HepG2 (cell line): ENCODE results near the gene ZBTB7A. TPM values are rescaled to one million over a fixed set of nuclear protein-coding genes. Genes with fewer than 3 reads are reported as not detected.
A peak's percentile ranks its signal among the peaks of the same experiment; 100 is the strongest.

Experiments
- DNMT1 ChIP-seq: sonication (generic); formaldehyde crosslinking; IDR thresholded peaks from 2 replicates; pipeline ENCODE4 v1.5.1; 2020; ENCODE audit warnings: mild to moderate bottlenecking, missing genetic modification reagents
- FOXA3 ChIP-seq: IDR thresholded peaks from 2 replicates; pipeline ENCODE4 v1.6.1; 2016; ENCODE audit warnings: missing genetic modification reagents, missing compliant biosample characterization
- HNF4G ChIP-seq, 2 experiments: sonication (generic) in 1 of 2; formaldehyde crosslinking in 1 of 2; IDR thresholded peaks; 2 replicates each; pipeline versions ENCODE4 v1.4.0 to v1.6.1; 2011 to 2020; ENCODE audit warnings: borderline replicate concordance in 2 of 2, low read depth in 2 of 2, mild to moderate bottlenecking in 2 of 2, low read length in 1 of 2, missing genetic modification reagents in 1 of 2, moderate library complexity in 1 of 2
- IKZF1 ChIP-seq: fragments of 450-650 bp; IDR thresholded peaks from 2 replicates; pipeline ENCODE4 v1.7.1; 2016
- PLRG1 ChIP-seq: fragments of 450-650 bp; conservative IDR thresholded peaks from 2 replicates; pipeline ENCODE4 v1.6.1; 2016
- RFX3 ChIP-seq: IDR thresholded peaks from 2 replicates; pipeline ENCODE4 v1.6.1; 2016; ENCODE audit warnings: missing biosample characterization, missing genetic modification reagents
- SMAD1 ChIP-seq: sonication (generic); formaldehyde crosslinking; IDR thresholded peaks from 2 replicates; pipeline ENCODE4 v1.4.0; 2020; ENCODE audit warnings: missing genetic modification reagents, low read depth, mild to moderate bottlenecking, borderline replicate concordance
- ZBTB38 ChIP-seq: sonication (generic); formaldehyde crosslinking; IDR thresholded peaks from 2 replicates; pipeline ENCODE4 v1.5.1; 2020; ENCODE audit warnings: mild to moderate bottlenecking, missing genetic modification reagents
- ZNF124 ChIP-seq: sonication (generic); formaldehyde crosslinking; IDR thresholded peaks from 2 replicates; pipeline ENCODE4 v1.4.0; 2020; ENCODE audit warnings: missing genetic modification reagents
- ZNF232 ChIP-seq: sonication (generic); formaldehyde crosslinking; IDR thresholded peaks from 2 replicates; pipeline ENCODE4 v1.4.0; 2020; ENCODE audit warnings: missing genetic modification reagents, borderline replicate concordance
- ZNF337 ChIP-seq: sonication (generic); formaldehyde crosslinking; IDR thresholded peaks from 2 replicates; pipeline ENCODE4 v1.5.1; 2020; ENCODE audit warnings: missing genetic modification reagents, low read depth, mild to moderate bottlenecking, borderline replicate concordance
- ZNF570 ChIP-seq: sonication (generic); formaldehyde crosslinking; IDR thresholded peaks from 2 replicates; pipeline ENCODE4 v1.4.0; 2020; ENCODE audit warnings: mild to moderate bottlenecking, missing genetic modification reagents, borderline replicate concordance
- ZNF720 ChIP-seq: sonication (generic); formaldehyde crosslinking; IDR thresholded peaks from 2 replicates; pipeline ENCODE4 v1.4.0; 2020; ENCODE audit warnings: missing genetic modification reagents
- polyA plus RNA-seq, 8 experiments: library from polyadenylated mRNA; depleted of rRNA in 3 of 8; stranded (reverse) in 7 of 8; unstranded in 1 of 8; fragments of >200 nt; fragmentation: Illumina TruSeq in 4 of 8; extraction: Trizol in 4 of 8; gene quantifications; 2 replicates each; pipeline versions ENCODE4 v1.2.1 to v1.2.3, GENCODE V29; 2011 to 2016; ENCODE audit warnings: low read depth in 4 of 8, missing spikeins in 1 of 8, mixed read lengths in 1 of 8; ENCODE audit not compliant: insufficient read depth in 1 of 8
- total RNA-seq, 5 experiments: library from RNA; depleted of rRNA; stranded (reverse); fragments of >200 nt; fragmentation: Illumina TruSeq; extraction: Trizol; gene quantifications; 2 replicates each; pipeline ENCODE4 v1.2.3, GENCODE V29; 2016; ENCODE audit warnings: low read depth in 1 of 5
- TF ChIP-seq, protein P1 (sequence below): sonication (generic); formaldehyde crosslinking; IDR thresholded peaks from 2 replicates; pipeline ENCODE4 v1.4.0; 2020; ENCODE audit warnings: missing genetic modification reagents
- TF ChIP-seq, protein P2 (sequence below): sonication (generic); formaldehyde crosslinking; IDR thresholded peaks from 2 replicates; pipeline ENCODE4 v1.8.0; 2022; ENCODE audit warnings: missing genetic modification reagents, mild to moderate bottlenecking, moderate library complexity, borderline replicate concordance
- TF ChIP-seq, protein P3 (sequence below): sonication (generic); formaldehyde crosslinking; IDR thresholded peaks from 2 replicates; pipeline ENCODE4 v1.5.1; 2020; ENCODE audit warnings: mild to moderate bottlenecking, missing genetic modification reagents, moderate library complexity
- TF ChIP-seq, protein P4 (sequence below): sonication (generic); IDR thresholded peaks from 2 replicates; pipeline ENCODE4 v1.6.1; 2016; ENCODE audit warnings: low read depth, borderline replicate concordance
- TF ChIP-seq, protein P5 (sequence below): sonication (generic); formaldehyde crosslinking; IDR thresholded peaks from 2 replicates; pipeline ENCODE4 v1.4.0; 2020; ENCODE audit warnings: missing genetic modification reagents

Gene ZBTB7A
- total and polyA plus RNA-seq, 2 of the 13 experiments (the other 11 are each of a cell fraction or from before 2014, with no cell fraction given), result 3.6 to 4.0 TPM

DNA sequence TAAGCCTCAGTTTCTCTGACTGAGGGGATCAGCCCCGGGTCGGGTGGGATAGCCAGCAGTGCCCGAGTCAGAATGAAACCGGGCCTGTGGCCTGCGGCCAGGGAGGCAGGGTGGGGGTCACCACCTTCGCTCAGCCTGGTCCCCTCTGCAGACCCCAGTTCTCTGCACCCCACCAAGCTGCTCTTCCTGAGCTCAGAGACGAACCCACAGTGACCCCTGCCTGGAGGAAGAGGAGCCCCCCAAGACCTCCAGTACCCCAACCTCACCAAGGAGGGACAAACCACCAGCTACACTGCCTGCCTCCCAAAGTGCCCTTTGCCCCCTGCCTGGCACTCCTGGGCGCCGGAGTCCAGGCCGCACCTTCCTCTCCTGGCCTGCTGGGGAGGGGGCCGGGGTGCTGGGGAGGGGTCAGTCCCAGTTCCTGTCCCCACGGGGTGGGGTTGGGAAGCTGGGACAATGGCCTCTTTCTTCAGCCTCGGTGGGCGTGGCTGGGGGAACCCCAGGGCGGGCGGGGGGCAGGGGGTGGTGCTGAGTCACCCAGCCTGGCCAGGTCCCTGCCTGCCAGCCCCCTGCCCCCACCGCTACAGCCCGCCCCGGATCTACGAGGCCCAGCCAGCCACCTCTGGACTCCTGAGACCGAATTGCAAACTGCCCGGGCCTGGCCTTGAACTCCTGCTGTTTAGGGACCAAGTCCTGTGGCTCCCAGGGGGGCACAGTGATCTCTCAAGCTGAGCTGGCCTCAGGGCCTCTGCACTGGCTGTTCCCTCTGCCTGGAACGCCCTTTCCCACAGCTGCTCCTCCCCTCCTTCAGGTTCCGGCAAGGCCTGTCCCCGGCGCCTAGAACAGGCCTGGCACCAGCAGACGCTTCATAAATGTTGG is 14.3 kb downstream of the ZBTB7A start (continued):
- TF ChIP-seq, protein P1, sequence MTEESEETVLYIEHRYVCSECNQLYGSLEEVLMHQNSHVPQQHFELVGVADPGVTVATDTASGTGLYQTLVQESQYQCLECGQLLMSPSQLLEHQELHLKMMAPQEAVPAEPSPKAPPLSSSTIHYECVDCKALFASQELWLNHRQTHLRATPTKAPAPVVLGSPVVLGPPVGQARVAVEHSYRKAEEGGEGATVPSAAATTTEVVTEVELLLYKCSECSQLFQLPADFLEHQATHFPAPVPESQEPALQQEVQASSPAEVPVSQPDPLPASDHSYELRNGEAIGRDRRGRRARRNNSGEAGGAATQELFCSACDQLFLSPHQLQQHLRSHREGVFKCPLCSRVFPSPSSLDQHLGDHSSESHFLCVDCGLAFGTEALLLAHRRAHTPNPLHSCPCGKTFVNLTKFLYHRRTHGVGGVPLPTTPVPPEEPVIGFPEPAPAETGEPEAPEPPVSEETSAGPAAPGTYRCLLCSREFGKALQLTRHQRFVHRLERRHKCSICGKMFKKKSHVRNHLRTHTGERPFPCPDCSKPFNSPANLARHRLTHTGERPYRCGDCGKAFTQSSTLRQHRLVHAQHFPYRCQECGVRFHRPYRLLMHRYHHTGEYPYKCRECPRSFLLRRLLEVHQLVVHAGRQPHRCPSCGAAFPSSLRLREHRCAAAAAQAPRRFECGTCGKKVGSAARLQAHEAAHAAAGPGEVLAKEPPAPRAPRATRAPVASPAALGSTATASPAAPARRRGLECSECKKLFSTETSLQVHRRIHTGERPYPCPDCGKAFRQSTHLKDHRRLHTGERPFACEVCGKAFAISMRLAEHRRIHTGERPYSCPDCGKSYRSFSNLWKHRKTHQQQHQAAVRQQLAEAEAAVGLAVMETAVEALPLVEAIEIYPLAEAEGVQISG (CRISPR knock-in tag), result peak; percentile 84
- TF ChIP-seq FOXA3 (CRISPR knock-in tag) (peak; percentile 70; the same call in 1 of the 2 replicates), DNMT1 (CRISPR knock-in tag) (no peak), IKZF1 (no peak), ZNF232 (CRISPR knock-in tag) (peak; percentile 68; the same call in 1 of the 2 replicates), ZBTB38 (peak; percentile 72), SMAD1 (CRISPR knock-in tag) (peak; percentile 50; the same call in 1 of the 2 replicates), ZNF570 (CRISPR knock-in tag) (no peak), HNF4G (IDR thresholded peaks at IDR 0.05; ENCODE audit: borderline replicate concordance, low read depth, low read length) (peak; percentile 98), HNF4G (CRISPR knock-in tag; IDR thresholded peaks at IDR 0.05; ENCODE audit: borderline replicate concordance, low read depth) (peak; percentile 87; the same call in 1 of the 2 replicates), ZNF124 (CRISPR knock-in tag) (peak; percentile 73; the same call in 1 of the 2 replicates), ZNF337 (CRISPR knock-in tag) (peak; percentile 55; the same call in 1 of the 2 replicates), PLRG1 (no peak), ZNF720 (no peak), RFX3 (CRISPR knock-in tag) (no peak)
- TF ChIP-seq, protein P2, sequence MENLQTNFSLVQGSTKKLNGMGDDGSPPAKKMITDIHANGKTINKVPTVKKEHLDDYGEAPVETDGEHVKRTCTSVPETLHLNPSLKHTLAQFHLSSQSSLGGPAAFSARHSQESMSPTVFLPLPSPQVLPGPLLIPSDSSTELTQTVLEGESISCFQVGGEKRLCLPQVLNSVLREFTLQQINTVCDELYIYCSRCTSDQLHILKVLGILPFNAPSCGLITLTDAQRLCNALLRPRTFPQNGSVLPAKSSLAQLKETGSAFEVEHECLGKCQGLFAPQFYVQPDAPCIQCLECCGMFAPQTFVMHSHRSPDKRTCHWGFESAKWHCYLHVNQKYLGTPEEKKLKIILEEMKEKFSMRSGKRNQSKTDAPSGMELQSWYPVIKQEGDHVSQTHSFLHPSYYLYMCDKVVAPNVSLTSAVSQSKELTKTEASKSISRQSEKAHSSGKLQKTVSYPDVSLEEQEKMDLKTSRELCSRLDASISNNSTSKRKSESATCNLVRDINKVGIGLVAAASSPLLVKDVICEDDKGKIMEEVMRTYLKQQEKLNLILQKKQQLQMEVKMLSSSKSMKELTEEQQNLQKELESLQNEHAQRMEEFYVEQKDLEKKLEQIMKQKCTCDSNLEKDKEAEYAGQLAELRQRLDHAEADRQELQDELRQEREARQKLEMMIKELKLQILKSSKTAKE (CRISPR knock-in tag), result peak; percentile 88
- TF ChIP-seq, protein P3, sequence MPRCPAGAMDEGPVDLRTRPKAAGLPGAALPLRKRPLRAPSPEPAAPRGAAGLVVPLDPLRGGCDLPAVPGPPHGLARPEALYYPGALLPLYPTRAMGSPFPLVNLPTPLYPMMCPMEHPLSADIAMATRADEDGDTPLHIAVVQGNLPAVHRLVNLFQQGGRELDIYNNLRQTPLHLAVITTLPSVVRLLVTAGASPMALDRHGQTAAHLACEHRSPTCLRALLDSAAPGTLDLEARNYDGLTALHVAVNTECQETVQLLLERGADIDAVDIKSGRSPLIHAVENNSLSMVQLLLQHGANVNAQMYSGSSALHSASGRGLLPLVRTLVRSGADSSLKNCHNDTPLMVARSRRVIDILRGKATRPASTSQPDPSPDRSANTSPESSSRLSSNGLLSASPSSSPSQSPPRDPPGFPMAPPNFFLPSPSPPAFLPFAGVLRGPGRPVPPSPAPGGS, result peak; percentile 74; the same call in 1 of the 2 replicates
- TF ChIP-seq, protein P4, sequence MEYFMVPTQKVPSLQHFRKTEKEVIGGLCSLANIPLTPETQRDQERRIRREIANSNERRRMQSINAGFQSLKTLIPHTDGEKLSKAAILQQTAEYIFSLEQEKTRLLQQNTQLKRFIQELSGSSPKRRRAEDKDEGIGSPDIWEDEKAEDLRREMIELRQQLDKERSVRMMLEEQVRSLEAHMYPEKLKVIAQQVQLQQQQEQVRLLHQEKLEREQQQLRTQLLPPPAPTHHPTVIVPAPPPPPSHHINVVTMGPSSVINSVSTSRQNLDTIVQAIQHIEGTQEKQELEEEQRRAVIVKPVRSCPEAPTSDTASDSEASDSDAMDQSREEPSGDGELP, result peak; percentile 87; the same call in 1 of the 2 replicates
- TF ChIP-seq, protein P5, sequence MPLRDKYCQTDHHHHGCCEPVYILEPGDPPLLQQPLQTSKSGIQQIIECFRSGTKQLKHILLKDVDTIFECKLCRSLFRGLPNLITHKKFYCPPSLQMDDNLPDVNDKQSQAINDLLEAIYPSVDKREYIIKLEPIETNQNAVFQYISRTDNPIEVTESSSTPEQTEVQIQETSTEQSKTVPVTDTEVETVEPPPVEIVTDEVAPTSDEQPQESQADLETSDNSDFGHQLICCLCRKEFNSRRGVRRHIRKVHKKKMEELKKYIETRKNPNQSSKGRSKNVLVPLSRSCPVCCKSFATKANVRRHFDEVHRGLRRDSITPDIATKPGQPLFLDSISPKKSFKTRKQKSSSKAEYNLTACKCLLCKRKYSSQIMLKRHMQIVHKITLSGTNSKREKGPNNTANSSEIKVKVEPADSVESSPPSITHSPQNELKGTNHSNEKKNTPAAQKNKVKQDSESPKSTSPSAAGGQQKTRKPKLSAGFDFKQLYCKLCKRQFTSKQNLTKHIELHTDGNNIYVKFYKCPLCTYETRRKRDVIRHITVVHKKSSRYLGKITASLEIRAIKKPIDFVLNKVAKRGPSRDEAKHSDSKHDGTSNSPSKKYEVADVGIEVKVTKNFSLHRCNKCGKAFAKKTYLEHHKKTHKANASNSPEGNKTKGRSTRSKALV (CRISPR knock-in tag), result no peak
